CD4-positive, CD25-positive, alpha-beta regulatory T cell (primary cell): ENCODE data around the gene EEF1G. TPM values are rescaled to one million over a fixed set of nuclear protein-coding genes. Genes with fewer than 3 reads are reported as not detected.

Experiments used
- ATAC-seq, 2 donors: fragments of 150-1000 bp; cut with Tn5 transposase; one replicate each; pipeline ENCODE4 v1.10.0; 2021; ENCODE audit warnings: low read depth in 2 of 2, moderate number of reproducible peaks in 2 of 2, moderate library complexity in 1 of 2
- DNase-seq, 3 donors: peaks; one replicate each; pipeline versions ENCODE4 v3.0.0 to v3.0.0-alpha.2; 2012 to 2022; ENCODE audit warnings: mixed read lengths in 1 of 3
- H3K27ac ChIP-seq: one replicate; pipeline ENCODE4 v1.7.0; 2013; ENCODE audit warnings: mild to moderate bottlenecking, low read length; ENCODE audit not compliant: insufficient read depth, poor library complexity, severe bottlenecking
- H3K27me3 ChIP-seq: one replicate; pipeline ENCODE4 v1.7.0; 2013; ENCODE audit warnings: low read length; ENCODE audit not compliant: control insufficient read depth, insufficient read depth
- H3K36me3 ChIP-seq: one replicate; pipeline ENCODE4 v1.7.0; 2013; ENCODE audit warnings: mild to moderate bottlenecking, low read length, moderate library complexity; ENCODE audit not compliant: control insufficient read depth, insufficient read depth
- H3K4me1 ChIP-seq: 2 replicates; pipeline ENCODE4 v1.7.0; 2013; ENCODE audit warnings: mild to moderate bottlenecking, low read length; ENCODE audit not compliant: insufficient read depth, control insufficient read depth, poor library complexity, severe bottlenecking
- H3K4me3 ChIP-seq: one replicate; pipeline ENCODE4 v1.7.0; 2013; ENCODE audit warnings: low read depth, mild to moderate bottlenecking, low read length, moderate library complexity
- H3K9me3 ChIP-seq, 2 experiments: 1 replicate in 1 of 2; 2 replicates in 1 of 2; pipeline ENCODE4 v1.7.0; 2013; ENCODE audit warnings: low read length in 2 of 2, mild to moderate bottlenecking in 1 of 2, moderate library complexity in 1 of 2; ENCODE audit not compliant: control insufficient read depth in 2 of 2
- H3K27ac Mint-ChIP-seq, 3 donors: one replicate each; pipeline ENCODE4 v1.8.0; 2020 to 2022; ENCODE audit warnings: mild to moderate bottlenecking in 3 of 3, mixed read lengths in 3 of 3, moderate library complexity in 2 of 3
- H3K27me3 Mint-ChIP-seq: one replicate; pipeline ENCODE4 v1.8.0; 2022; ENCODE audit warnings: mild to moderate bottlenecking, mixed read lengths
- H3K36me3 Mint-ChIP-seq: one replicate; pipeline ENCODE4 v1.8.0; 2020; ENCODE audit warnings: mixed read lengths
- H3K4me1 Mint-ChIP-seq, 4 donors: one replicate each; pipeline ENCODE4 v1.8.0; 2020 to 2022; ENCODE audit warnings: mixed read lengths in 4 of 4, mild to moderate bottlenecking in 1 of 4
- H3K4me3 Mint-ChIP-seq, 4 donors: one replicate each; pipeline ENCODE4 v1.8.0; 2020 to 2022; ENCODE audit warnings: mild to moderate bottlenecking in 4 of 4, mixed read lengths in 4 of 4, moderate library complexity in 3 of 4
- H3K9me3 Mint-ChIP-seq, 7 donors: one replicate each; pipeline ENCODE4 v1.8.0; 2020 to 2022; ENCODE audit warnings: mixed read lengths in 7 of 7, mild to moderate bottlenecking in 3 of 7, moderate library complexity in 2 of 7
- polyA plus RNA-seq, 4 donors: library from polyadenylated mRNA; unstranded; fragments of 300-500 nt; fragmentation: Illumina TruSeq; gene quantifications; one replicate each; pipeline ENCODE4 v1.2.3, GENCODE V29; 2021
- total RNA-seq: library from RNA; stranded (reverse); gene quantifications from one replicate; pipeline ENCODE4 v1.2.3, GENCODE V29; 2022

EEF1G gene
- total and polyA plus RNA-seq, 5 donors from 2014 or later = 775 to 1,680 (median 1,198) TPM

DNA sequence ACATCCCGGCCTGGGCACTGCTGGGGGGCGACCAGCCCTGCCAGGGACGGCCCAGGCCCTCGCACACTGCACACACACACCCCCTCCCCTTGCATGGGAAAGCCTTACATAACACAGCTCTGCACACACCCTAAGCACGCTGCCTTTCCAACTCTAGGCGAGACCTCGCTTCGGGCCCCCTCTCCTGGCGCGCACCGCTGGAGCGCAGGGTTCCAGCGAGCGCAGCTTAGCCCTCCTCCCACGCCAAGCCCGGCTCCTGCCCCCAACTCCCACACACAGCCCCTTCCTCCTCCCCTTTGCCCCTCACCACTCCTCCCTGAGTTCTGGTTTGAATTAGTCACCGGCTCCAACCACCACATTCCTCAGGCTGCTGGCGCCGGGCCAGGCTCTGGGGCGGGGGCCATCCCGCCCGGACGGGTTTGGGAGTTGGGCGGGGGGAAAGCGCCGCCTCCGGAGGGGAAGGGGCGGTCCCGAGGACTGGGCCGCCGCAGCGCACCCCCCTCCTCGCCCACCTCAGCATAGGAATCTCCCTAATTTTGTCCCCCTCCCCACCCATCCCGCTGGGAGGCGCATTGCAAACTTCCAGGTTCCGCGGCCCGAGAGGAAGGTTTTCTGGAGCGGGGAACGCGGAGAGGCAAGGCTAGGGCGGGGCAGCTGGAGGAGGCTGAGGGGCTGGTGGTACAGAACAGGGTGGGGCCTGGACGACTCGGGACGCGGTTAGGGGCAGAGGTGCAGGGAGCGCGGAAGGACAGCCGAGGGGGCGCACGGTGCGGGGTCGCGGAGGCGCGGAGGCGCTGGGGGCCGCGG is 28.1 kb downstream of the EEF1G start:
- peaks cover 62% of the 10 kb centered on the region for H3K4me1 ChIP-seq

DNA sequence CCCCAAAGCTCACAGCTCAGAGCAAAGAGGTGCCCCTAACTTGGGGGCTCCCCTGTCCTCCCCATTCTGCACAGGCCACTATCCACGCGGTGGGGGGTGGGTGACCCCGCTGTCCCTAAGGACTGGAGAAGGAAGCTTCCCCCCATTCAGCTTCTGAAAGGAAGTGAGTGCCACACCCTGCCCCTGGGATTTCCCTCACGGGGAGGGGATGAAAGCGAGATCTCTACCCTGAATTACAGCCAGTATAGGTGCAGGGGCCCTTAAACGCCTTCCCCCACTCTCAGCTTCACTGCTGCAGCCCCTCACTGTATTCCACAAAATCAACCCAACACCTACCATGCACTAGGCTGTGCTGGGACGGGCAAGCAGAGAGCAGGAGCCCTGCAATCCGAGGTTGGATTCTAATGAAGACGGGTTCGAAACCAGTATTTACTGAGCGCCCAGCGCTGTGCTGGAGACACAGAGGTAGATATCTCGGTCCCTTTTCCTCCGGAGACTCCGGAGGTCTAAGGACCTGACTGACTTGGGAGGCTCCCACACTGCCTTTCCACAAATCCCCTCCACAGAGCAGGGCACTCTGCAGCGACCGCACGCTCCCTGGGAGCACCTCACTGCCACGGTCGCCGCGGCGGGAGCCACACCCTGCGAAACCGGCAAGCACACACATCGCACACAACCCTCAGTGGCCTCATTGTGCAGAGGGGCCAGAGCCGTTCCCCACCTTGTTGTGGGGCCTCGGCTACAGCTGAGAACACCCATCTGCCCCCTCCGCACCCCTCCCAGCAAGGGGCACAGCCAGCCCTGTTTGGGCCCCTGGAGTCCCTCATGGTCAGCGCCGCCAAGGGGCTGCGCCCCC is 28.9 kb downstream of the EEF1G start:
- Mint-ChIP-seq H3K27me3 (no peaks in the 10 kb centered on the region), H3K9me3 (peaks cover 0 to 2% (median 0%) of the 10 kb centered on the region in 7 donors), H3K4me1 (peaks cover 7 to 75% (median 31%) of the 10 kb centered on the region in 4 donors), H3K4me3 (peak overlapping the region; percentile 96 to 99 (median 98)), H3K36me3 (peaks cover 5% of the 10 kb centered on the region), H3K27ac (peak overlapping the region; percentile 80 to 92 (median 88))
- DNase-seq (peak in 2 of 3 donors; percentile 37 to 48), ATAC-seq (no peak)
- Histone ChIP-seq H3K9me3 (no peaks in the 10 kb centered on the region), H3K27ac (peak overlapping the region; percentile 88), H3K36me3 (no peaks in the 10 kb centered on the region), H3K27me3 (no peaks in the 10 kb centered on the region), H3K4me1 (peaks cover 63% of the 10 kb centered on the region), H3K4me3 (peak overlapping the region; percentile 86)

More for the DNA sequence above, 28.1 kb downstream of the EEF1G start:
- Histone ChIP-seq H3K27ac (peak overlapping the region; percentile 88), H3K27me3 (no peaks in the 10 kb centered on the region), H3K9me3 (no peaks in the 10 kb centered on the region), H3K36me3 (no peaks in the 10 kb centered on the region), H3K4me3 (peak overlapping the region; percentile 86)
- Mint-ChIP-seq H3K27ac (peak overlapping the region; percentile 84 to 92 (median 88)), H3K36me3 (peaks cover 5% of the 10 kb centered on the region), H3K4me3 (peak overlapping the region; percentile 96 to 99 (median 98)), H3K4me1 (peaks cover 7 to 77% (median 38%) of the 10 kb centered on the region in 4 donors), H3K27me3 (no peaks in the 10 kb centered on the region), H3K9me3 (peaks cover 0 to 2% (median 0%) of the 10 kb centered on the region in 7 donors)
- DNase-seq (peak in 1 of 3 donors; percentile 66), ATAC-seq (peak; percentile 5 to 7)

DNA sequence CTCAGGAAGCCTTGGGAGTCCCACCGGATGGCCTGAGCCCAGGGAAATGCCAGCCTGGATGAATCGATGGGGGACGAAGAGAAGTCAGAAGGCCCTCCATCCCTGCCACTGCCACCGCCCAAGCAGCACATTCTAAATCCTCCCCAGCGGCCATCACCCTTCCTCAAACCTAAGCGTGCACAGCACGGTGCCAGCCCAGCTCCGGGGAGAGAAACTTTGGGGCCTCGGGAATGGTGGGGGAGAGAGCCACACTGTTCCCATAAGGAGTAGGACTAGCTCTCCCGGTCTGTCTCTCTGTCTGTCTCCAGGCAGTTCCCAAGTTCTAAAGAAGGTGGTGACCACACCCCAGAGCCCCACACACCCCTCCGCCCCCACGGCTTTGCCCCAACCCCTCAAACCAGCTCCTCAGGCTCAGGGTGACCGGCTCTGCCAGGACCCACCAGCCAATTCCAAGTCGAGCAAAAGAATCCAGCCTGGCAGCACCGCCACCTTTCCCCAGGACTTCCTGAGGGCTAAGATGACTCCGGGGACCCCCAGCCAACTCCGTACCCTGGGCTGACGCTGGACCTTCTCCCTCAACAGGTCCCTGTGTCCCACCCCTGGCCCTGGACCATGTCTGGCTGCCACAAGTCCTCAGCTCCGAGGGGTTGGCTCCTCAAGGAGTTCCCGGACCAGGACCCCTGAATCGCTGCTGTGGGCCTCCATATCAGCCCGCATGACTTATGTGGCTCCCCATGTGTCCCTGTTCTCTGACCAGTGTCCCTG is 29.8 kb downstream of the EEF1G start:
- H3K36me3 Mint-ChIP-seq = peaks cover 5% of the 10 kb centered on the region
- ATAC-seq (no peak), DNase-seq (no peak)
- H3K27me3 Mint-ChIP-seq = no peaks in the 10 kb centered on the region
- peaks cover 69% of the 10 kb centered on the region for H3K4me1 ChIP-seq
- no peaks in the 10 kb centered on the region for H3K9me3 ChIP-seq
- peak overlapping the region; percentile 96 to 99 (median 98) for H3K4me3 Mint-ChIP-seq
- H3K4me3 ChIP-seq = peak overlapping the region; percentile 86
- no peaks in the 10 kb centered on the region for H3K27me3 ChIP-seq
- H3K27ac Mint-ChIP-seq = peak overlapping the region; percentile 80 to 92 (median 88)
- peaks cover 0 to 2% (median 0%) of the 10 kb centered on the region in 7 donors for H3K9me3 Mint-ChIP-seq
- peak overlapping the region; percentile 88 for H3K27ac ChIP-seq
- H3K4me1 Mint-ChIP-seq = peaks cover 7 to 76% (median 32%) of the 10 kb centered on the region in 4 donors
- H3K36me3 ChIP-seq = no peaks in the 10 kb centered on the region

DNA sequence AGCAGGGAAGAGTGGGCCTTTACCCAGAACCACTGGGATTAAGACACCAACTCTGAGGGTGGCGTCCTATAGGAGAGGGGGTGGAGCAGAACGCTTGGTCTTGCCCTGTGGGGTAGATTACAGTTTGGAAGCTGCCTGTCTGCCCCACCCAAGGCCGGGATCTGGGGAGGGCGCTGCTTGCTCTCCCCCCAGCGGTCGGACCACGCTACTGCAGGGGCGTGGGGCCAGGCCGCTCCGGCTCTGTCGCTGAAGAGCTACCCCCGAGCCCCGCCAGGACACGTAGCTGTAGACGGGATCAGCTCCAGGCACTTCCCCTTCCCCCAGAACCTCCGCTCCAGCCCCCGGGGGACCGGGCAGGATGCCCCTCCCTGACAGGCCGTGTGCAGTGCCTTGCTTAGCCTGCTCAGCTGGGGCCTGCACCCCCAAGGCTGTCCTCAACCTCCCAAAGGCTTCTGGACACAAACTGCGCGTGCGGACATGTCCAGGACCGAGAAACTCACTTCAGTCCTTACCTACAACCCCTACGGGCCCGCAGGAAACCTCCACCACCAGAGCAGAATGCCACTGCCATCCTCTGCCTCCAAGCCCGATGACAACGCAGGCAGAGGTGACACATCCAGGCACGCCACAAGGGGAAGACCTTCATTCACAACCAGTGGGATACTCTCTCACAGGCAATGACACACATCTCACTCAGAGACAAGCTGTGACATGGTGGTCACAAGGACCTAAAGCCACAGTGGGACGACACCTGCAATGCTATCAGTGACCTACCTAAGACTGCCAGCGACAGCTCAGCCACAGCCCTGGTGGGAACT is 30.7 kb downstream of the EEF1G start:
- Histone ChIP-seq H3K27me3 (no peaks in the 10 kb centered on the region), H3K27ac (peak overlapping the region; percentile 88), H3K9me3 (no peaks in the 10 kb centered on the region), H3K36me3 (no peaks in the 10 kb centered on the region), H3K4me3 (peak overlapping the region; percentile 86), H3K4me1 (peaks cover 78% of the 10 kb centered on the region)
- Mint-ChIP-seq H3K36me3 (peaks cover 5% of the 10 kb centered on the region), H3K4me1 (peaks cover 7 to 77% (median 37%) of the 10 kb centered on the region in 4 donors), H3K4me3 (peak overlapping the region; percentile 96 to 99 (median 98)), H3K27me3 (no peaks in the 10 kb centered on the region), H3K9me3 (peaks cover 0 to 2% (median 0%) of the 10 kb centered on the region in 7 donors), H3K27ac (peak overlapping the region; percentile 88 to 92 (median 89))
- peak; percentile 42 for ATAC-seq
- peak; percentile 65 to 78 (median 66) for DNase-seq

GRCh38 chr11:62542111-62542745 is 31.5 kb downstream of the EEF1G start:
- peaks cover 0 to 2% (median 0%) of the 10 kb centered on the region in 7 donors for H3K9me3 Mint-ChIP-seq
- peak overlapping the region; percentile 96 to 99 (median 98) for H3K4me3 Mint-ChIP-seq
- peaks cover 7 to 73% (median 35%) of the 10 kb centered on the region in 4 donors for H3K4me1 Mint-ChIP-seq
- Histone ChIP-seq H3K4me3 (peak overlapping the region; percentile 84), H3K27ac (peak overlapping the region; percentile 88), H3K9me3 (no peaks in the 10 kb centered on the region), H3K4me1 (peaks cover 74% of the 10 kb centered on the region), H3K36me3 (no peaks in the 10 kb centered on the region), H3K27me3 (no peaks in the 10 kb centered on the region)
- peak overlapping the region; percentile 88 to 95 (median 92) for H3K27ac Mint-ChIP-seq
- no peaks in the 10 kb centered on the region for H3K27me3 Mint-ChIP-seq
- ATAC-seq = no peak
- peaks cover 5% of the 10 kb centered on the region for H3K36me3 Mint-ChIP-seq
- no peak for DNase-seq

DNA sequence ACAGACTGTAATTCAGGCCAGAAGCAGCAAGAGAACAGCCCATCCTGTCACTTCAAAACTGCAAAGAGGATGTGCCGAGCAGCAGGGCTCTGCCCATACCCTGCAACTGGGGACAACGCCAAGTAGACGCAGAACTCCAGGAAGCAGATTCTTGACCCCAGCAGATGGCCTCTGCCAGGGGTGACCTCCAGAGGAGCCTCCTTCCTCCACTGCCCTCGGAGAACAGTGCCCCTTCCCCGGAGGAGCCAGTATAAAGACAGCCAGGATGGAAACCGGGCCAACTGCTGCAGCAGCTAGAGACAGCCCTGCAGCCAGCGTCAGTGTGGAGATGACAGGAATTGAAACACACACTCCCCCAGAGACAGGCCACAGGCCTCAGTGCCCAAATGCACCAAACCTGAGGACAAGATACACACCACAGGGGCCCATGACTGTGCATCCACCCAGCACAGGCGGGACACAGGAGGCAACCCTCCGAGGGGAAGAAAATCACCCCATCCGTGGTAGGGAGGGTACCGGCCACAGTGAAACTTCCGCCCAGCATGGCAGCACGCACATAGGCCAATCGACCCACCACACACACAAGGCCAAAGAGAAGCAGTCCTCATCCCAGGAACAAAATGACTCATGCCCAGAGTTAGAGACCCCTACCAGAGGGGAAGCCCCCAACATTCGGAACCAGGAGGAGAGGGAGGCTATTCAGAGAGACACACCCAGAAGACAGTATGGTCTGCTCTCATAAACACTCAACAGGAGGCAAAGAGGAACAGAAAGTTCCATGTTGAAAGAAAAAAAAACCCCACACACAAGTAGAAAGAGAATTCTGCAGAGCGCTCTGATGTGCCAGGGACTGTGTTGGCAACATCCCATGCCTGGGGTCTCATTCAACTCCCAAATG is 32.6 kb downstream of the EEF1G start:
- Histone ChIP-seq H3K4me3 (peak overlapping the region; percentile 84), H3K36me3 (peaks cover 8% of the 10 kb centered on the region), H3K27ac (peak overlapping the region; percentile 88), H3K4me1 (peaks cover 69% of the 10 kb centered on the region), H3K9me3 (no peaks in the 10 kb centered on the region), H3K27me3 (no peaks in the 10 kb centered on the region)
- peaks cover 0 to 2% (median 0%) of the 10 kb centered on the region in 7 donors for H3K9me3 Mint-ChIP-seq
- H3K36me3 Mint-ChIP-seq = peaks cover 9% of the 10 kb centered on the region
- H3K4me3 Mint-ChIP-seq = peak overlapping the region; percentile 96 to 99 (median 98)
- H3K27ac Mint-ChIP-seq = peak overlapping the region; percentile 88 to 95 (median 92)
- H3K27me3 Mint-ChIP-seq = no peaks in the 10 kb centered on the region
- H3K4me1 Mint-ChIP-seq = peaks cover 7 to 76% (median 41%) of the 10 kb centered on the region in 4 donors
- DNase-seq (peak in 1 of 3 donors; percentile 47), ATAC-seq (peak; percentile 4 to 6)
